PFSK-1 (cell line): Measurements from ENCODE around the gene HSD17B12.

Experiments used
- FOXP2 ChIP-seq: optimal IDR thresholded peaks from 2 replicates; pipeline ENCODE3; 2011; ENCODE audit warnings: borderline replicate concordance, control low read depth, inconsistent platforms; ENCODE audit not compliant: insufficient read depth; ENCODE audit errors: extremely low read length, extremely low read depth
- POLR2AphosphoS5 ChIP-seq: IDR thresholded peaks from 2 replicates; pipeline ENCODE4 v1.6.1; 2012; ENCODE audit warnings: low read depth, mild to moderate bottlenecking, control low read depth, low read length, moderate library complexity
- SIN3A ChIP-seq: IDR thresholded peaks from 2 replicates; pipeline ENCODE4 v1.6.1; 2012; ENCODE audit warnings: mild to moderate bottlenecking, low read length, moderate library complexity, borderline replicate concordance; ENCODE audit not compliant: insufficient read depth
- TAF1 ChIP-seq: IDR thresholded peaks from 2 replicates; pipeline ENCODE4 v1.6.1; 2012; ENCODE audit warnings: low read length, control low read depth, borderline replicate concordance; ENCODE audit not compliant: insufficient read depth
- TF ChIP-seq, protein P1 (sequence below), 2 experiments: IDR thresholded peaks; 2 replicates each; pipeline versions ENCODE4 v1.6.1 to v1.8.0; 2011 to 2012; ENCODE audit warnings: low read depth in 2 of 2, low read length in 2 of 2, control low read depth in 1 of 2, inconsistent platforms in 1 of 2, mild to moderate bottlenecking in 1 of 2, moderate library complexity in 1 of 2; ENCODE audit not compliant: insufficient read depth in 1 of 2

The HSD17B12 gene

DNA sequence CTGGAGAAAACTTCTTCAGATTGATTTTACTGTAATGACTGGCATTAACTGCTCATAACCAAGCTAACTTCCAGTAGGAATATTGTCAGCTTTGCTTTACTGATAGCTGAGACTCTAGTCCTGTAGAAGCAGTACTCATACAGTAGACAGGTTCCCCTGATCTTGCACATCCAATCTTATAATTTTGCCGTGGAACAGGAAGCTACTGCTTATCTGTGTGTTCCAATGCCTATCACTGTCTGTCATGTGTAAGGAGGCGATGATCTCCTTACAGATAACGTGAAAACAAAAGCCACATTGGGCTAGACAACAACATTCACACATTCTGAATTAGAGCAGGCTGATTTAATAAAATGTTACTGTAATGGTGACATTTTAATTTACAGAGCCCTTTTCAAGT is 13.2 kb downstream of the HSD17B12 start:
- TF ChIP-seq FOXP2 (no peak), TAF1 (no peak), POLR2AphosphoS5 (no peak), SIN3A (no peak)
- TF ChIP-seq, protein P1, sequence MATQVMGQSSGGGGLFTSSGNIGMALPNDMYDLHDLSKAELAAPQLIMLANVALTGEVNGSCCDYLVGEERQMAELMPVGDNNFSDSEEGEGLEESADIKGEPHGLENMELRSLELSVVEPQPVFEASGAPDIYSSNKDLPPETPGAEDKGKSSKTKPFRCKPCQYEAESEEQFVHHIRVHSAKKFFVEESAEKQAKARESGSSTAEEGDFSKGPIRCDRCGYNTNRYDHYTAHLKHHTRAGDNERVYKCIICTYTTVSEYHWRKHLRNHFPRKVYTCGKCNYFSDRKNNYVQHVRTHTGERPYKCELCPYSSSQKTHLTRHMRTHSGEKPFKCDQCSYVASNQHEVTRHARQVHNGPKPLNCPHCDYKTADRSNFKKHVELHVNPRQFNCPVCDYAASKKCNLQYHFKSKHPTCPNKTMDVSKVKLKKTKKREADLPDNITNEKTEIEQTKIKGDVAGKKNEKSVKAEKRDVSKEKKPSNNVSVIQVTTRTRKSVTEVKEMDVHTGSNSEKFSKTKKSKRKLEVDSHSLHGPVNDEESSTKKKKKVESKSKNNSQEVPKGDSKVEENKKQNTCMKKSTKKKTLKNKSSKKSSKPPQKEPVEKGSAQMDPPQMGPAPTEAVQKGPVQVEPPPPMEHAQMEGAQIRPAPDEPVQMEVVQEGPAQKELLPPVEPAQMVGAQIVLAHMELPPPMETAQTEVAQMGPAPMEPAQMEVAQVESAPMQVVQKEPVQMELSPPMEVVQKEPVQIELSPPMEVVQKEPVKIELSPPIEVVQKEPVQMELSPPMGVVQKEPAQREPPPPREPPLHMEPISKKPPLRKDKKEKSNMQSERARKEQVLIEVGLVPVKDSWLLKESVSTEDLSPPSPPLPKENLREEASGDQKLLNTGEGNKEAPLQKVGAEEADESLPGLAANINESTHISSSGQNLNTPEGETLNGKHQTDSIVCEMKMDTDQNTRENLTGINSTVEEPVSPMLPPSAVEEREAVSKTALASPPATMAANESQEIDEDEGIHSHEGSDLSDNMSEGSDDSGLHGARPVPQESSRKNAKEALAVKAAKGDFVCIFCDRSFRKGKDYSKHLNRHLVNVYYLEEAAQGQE (IDR thresholded peaks at IDR 0.05; ENCODE audit: insufficient read depth in 1 of 2, low read depth in 2 of 2, low read length in 2 of 2): no peak

DNA sequence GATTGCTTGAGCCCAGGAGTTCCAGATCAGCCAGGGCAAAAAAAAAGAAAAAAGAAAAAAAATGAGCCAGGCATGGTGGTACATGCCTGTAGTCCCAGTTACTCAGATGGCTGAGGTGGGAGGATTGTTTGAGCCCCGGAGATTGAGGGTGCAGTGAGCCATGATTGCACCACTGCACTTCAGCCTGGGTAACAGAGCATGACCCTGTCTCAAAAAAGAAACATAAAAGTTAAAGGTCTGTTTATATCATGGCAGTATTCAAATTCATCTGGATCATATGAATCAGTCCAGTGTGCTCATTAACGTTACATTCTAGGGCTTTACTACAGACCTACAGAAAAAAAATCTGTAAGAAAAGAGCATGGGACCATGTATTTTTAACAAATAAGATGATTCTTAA is 13.9 kb downstream of the HSD17B12 start:
- TF ChIP-seq POLR2AphosphoS5 (no peak), SIN3A (no peak), FOXP2 (no peak), TAF1 (no peak)
- TF ChIP-seq, protein P1 (IDR thresholded peaks at IDR 0.05; ENCODE audit: insufficient read depth in 1 of 2, low read depth in 2 of 2, low read length in 2 of 2): no peak

DNA sequence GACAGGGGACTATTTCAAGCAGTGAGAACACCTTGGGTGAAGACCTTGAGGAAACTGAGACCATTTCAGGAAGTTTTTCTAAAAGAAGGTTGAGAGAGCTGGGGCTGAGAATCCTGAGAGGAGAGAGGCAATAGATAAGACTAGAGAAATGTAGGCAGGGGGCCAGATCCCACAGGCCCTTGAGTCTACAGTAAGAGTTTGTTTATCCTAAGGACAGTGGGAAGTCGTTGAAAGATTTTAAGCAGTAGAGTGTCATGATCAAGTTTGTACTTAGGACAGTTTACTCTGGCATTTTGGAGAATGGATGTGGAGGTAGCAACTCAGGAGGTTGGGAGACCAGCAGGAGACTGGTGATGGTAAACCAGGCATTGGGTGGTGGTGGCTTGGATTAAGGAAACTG is 17.1 kb downstream of the HSD17B12 start:
- TF ChIP-seq TAF1 (no peak), POLR2AphosphoS5 (no peak), SIN3A (no peak), FOXP2 (no peak)
- TF ChIP-seq, protein P1 (IDR thresholded peaks at IDR 0.05; ENCODE audit: insufficient read depth in 1 of 2, low read depth in 2 of 2, low read length in 2 of 2): no peak

DNA sequence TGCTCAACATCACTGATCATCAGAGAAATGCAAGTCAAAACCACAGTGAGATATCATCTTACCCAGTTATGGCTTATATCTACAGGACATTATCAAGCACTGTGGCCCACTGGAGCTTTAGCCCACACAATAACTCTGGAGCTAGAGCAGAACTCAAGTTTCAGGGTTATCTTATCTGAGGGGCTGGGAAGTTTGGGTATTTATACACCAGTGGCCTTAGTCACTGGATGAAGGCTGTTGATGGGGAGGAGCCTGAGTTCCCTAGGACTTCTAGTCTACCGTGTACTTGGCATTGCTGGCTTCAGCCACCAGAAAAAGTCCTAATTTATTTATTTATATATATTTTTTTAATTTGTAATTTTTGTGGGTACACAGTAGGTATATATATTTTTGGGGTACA is 19.3 kb downstream of the HSD17B12 start:
- TF ChIP-seq POLR2AphosphoS5 (no peak), TAF1 (no peak), FOXP2 (no peak), SIN3A (no peak)
- TF ChIP-seq, protein P1 (IDR thresholded peaks at IDR 0.05; ENCODE audit: insufficient read depth in 1 of 2, low read depth in 2 of 2, low read length in 2 of 2): no peak

DNA sequence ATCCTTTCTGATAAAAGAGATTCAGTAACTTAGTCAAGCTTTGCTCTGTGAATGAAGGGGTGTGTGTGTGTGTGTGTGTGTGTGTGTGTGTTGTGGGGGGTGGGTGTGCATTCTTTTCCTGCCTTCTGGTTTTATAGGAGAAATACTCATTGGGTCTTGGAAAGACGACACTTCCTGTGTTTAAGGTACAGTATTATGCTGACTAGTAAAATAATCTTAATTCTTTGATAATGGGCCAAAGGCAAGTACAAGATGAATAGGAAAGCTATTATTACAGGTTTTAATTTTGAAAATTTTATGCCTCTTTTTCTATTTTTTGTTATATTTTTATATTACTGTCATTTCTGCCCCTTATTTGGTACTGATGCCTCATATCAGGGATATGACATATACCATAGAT is 26.1 kb downstream of the HSD17B12 start:
- TF ChIP-seq POLR2AphosphoS5 (no peak), SIN3A (no peak), FOXP2 (no peak), TAF1 (no peak)
- TF ChIP-seq, protein P1 (IDR thresholded peaks at IDR 0.05; ENCODE audit: insufficient read depth in 1 of 2, low read depth in 2 of 2, low read length in 2 of 2): no peak
